HG02943 (cell line): ENCODE data around the gene ETV5.

Experiments used
- ATAC-seq: cut with Tn5 transposase; IDR thresholded peaks from one replicate; pipeline ENCODE4 v1.9.1; 2021; ENCODE audit warnings: mild to moderate bottlenecking, low read depth, moderate library complexity; ENCODE audit not compliant: unreplicated experiment

Gene ETV5

DNA sequence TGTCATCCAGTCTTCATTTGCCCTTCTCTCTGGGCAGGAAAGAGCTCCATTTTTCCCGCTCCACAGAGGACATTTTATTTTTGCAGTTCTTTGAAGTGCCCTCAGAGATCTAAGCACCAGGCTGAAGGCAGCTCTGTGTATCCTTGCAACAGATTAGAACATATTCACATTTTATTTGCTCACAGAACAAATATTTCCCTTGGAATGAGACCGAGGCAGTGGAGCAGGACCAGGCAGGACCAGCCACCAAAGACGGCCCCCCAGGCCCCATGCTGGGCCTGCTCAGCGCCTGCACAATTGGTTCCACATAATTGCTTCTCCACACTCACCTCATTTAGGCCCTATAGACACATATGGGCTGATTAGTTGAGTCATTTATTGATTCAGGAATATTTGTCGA, 15.7 kb upstream of the ETV5 start:
- no peak for ATAC-seq

GRCh38 chr3:186123012-186123411, 14.1 kb upstream of the ETV5 start:
- no peak for ATAC-seq

DNA sequence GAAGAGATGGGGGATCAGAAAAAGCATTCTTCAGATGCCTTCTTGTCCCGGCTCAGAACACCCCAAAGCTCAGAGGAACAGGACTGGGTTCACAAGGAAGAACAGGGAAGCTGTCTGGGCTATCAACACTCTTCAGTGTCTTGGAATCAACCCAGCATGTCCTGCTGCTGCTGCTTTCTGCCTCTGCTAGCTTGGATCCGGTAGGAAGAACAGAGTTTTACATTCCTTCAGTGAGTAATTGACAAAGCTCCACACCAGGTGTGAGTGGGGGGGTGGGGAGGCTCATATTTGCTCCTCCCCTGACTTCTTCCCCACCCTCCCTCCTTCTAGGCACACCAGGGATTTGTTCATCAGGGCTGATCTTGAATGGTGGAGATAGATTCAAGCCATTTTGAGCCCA, 13.1 kb upstream of the ETV5 start:
- ATAC-seq, result no peak

DNA sequence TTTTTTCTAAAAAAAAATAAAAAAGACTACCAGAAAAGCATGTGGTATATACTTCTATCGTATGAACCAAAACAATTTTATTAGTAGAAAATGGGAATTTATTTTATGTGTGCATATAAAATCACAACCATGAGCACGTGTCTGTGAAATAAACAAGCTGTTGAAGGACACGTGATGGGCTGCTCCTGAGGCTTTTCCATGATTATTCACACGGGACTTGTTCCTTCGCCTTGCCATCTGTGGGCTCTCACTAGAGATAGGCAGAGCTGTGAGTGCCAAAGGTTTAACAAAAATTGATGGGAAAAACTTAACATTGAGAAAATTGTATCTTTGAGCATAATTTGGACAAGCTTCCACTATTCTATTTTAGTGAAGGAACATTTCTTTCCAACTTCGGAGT, 12.4 kb upstream of the ETV5 start:
- ATAC-seq, result no peak

DNA sequence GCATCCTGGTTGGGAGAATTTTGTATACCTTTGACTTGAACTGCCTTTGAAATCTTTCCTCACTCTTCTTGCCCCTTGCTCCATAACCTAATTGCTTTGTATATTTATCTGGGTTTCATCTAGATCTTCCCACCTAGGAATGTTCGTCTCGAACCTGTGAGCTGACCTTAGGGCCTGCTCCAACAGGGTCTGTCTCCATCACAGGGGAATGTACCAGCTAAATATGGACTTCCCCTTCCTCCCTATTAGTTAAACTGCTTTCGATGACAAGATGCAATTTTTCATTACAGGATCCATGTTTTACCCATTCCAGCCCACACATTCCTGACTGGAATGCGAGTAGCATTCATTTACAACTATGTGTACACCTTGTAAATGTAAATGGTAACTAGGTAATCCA, 10.6 kb upstream of the ETV5 start:
- ATAC-seq, result no peak

DNA sequence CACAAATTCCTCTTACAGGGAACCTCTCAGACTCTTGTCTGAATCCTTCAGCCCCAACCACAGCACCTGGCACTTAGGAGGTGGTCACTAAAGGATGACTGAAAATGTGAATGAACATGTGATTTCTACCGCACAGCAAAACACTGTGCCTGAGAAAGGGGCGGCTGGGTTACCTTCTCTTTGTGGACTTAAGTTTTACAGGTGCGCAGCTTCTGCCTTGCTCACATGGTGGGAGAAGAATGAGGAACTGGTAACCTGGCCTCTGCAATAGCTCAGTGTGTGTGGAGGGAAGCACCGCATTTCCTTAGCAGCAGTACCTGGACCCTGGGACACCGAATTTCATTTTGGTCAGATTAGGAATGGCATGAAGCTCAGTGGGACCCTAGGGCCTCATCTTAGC, 9.8 kb upstream of the ETV5 start:
- no peak for ATAC-seq

DNA sequence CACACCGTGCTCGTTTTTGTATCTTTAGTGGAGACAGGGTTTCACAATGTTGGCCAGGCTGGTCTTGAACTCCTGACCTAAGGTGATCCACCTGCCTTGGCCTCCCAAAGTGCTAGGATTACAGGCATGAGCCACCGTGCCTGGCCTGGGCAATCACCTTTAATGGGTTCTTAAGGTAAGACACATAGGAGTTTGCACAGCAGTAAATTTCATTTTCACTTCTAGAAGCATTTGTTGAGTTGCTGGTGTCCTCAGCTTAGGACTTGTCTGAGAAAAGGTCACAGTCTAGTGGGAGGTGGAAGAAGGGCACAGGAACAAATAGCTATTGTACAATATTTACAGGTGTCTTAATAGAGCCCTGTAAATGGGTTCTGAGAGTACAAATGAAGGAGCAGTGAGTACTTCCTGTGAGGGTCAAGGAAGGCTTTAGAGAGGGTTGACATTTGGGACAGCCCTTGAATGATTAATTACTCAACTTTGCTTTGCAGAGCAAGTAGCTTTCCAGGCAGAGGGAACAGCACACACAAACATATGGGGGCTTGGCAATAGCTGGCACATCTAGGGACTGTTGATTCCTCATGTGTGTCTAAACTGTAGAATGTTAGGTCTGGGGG, 8.7 kb upstream of the ETV5 start:
- ATAC-seq, result no peak

- no peak for ATAC-seq
Observed at GRCh38 chr3:186115239-186115996, 6.5 kb upstream of the ETV5 start.

- no peak for ATAC-seq
Observed at GRCh38 chr3:186110975-186111974, 2.4 kb upstream of the ETV5 start.

GRCh38 chr3:186109897-186110803, 1.3 kb upstream of the ETV5 start:
- ATAC-seq, result no peak

DNA sequence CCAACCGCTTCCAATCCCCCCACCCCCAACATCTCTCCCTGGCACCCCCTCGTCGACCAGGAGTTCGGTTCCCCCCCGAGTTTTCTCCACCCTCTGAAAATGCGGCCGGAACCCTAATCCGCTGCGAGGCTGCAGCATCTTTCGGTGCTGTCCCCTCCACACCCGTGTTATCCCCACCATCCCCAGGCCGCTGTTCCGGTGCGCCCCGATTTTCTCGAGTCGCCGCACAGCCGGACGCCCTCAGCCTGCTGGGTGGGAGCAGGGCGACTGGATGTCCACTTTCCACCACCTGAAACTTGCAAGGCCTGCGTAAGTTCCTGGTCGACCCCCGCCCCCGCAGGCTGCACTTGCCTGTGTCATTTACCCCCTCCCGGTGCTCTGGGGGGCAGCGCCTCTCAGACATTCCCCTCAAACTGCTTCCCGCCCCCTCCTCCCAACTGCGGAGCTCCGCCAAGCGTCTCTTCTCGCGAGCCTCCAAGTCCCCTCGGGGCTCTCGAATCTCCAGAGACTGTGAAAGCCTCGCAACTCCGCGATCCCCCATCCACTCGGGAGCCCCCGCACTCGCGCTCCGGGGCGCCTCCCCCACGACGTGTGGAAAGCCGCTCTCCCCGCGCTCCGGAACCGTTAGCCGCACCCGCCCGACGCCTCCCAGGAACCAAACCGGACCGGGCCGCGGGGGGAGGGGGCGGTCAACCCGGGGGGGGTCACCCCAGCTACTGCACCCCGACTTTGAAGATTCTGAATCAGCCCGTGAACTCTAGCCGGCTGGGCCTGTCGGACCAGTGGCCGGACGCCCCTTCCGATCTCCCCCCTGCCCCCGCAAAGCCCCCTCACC, 566 bp downstream of the ETV5 start:
- no peak for ATAC-seq

- no peak for ATAC-seq
Observed at GRCh38 chr3:186107215-186108105, 1.4 kb downstream of the ETV5 start.

GRCh38 chr3:186105543-186105942, 3.3 kb downstream of the ETV5 start:
- ATAC-seq, result no peak

- no peak for ATAC-seq
Observed at GRCh38 chr3:186102687-186103086, 6.2 kb downstream of the ETV5 start.

DNA sequence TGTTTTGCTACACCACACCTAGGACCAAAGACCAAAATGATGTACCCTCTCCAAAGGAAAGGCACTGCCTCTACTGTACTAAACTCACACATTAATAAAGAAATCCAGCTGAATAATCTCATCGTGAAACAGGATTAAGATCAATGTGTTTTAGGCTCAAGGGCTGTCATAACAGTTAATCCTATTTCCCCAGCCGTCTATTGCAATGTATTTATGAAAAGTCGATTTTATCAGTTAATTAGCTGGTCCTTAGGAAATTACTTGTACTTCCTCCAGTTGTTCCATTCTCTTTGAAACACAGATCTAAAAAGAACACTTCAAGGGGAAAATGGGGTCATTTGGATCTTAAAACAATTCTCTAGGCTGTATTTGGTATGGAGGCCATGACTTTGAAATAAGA, 8.5 kb downstream of the ETV5 start:
- ATAC-seq, result no peak

- ATAC-seq, result no peak
Observed at GRCh38 chr3:186099178-186099577, 9.7 kb downstream of the ETV5 start.

GRCh38 chr3:186098740-186099139, 10.1 kb downstream of the ETV5 start:
- no peak for ATAC-seq
